Cardiac muscle cell (in vitro differentiated cells and primary cell): ENCODE measurements around the gene WNT10A. TPM values are rescaled to one million over a fixed set of nuclear protein-coding genes. Genes with fewer than 3 reads are reported as not detected.

Experiments
- DNase-seq, 2 donors: peaks; one replicate each; pipeline versions ENCODE4 v3.0.0 to v3.0.0-alpha.2; 2010 to 2017; ENCODE audit warnings: low read depth in 1 of 2, low spot score in 1 of 2
- H3K27ac ChIP-seq: fragments of 200-600 bp; sonication (generic); 2 replicates; pipeline ENCODE4 v1.5.1; 2016
- H3K27me3 ChIP-seq: fragments of 200-600 bp; sonication (generic); 2 replicates; pipeline ENCODE4 v1.6.0; 2016; ENCODE audit warnings: control low read depth
- H3K36me3 ChIP-seq: fragments of 200-600 bp; sonication (generic); 2 replicates; pipeline ENCODE4 v1.5.1; 2016; ENCODE audit warnings: control low read depth
- H3K4me1 ChIP-seq: fragments of 200-600 bp; sonication (generic); 2 replicates; pipeline ENCODE4 v1.8.1; 2017; ENCODE audit warnings: low read depth, mild to moderate bottlenecking, mixed run types
- H3K4me3 ChIP-seq: fragments of 200-600 bp; sonication (generic); 2 replicates; pipeline ENCODE4 v1.5.1; 2016; ENCODE audit warnings: mild to moderate bottlenecking
- H3K9me3 ChIP-seq: fragments of 200-600 bp; sonication (generic); 2 replicates; pipeline ENCODE4 v1.5.1; 2017; ENCODE audit warnings: low read depth, mild to moderate bottlenecking, control low read depth
- CTCF ChIP-seq: IDR thresholded peaks from 2 replicates; pipeline ENCODE4 v1.5.1; 2012; ENCODE audit warnings: low read depth, mild to moderate bottlenecking, low read length
- polyA plus RNA-seq: library from polyadenylated mRNA; unstranded; fragments of >200 nt; fragmentation: Nextera tagmentation; extraction: Ambion mirVana; gene quantifications from 2 replicates; pipeline ENCODE4 v1.2.1, GENCODE V29; 2016
- total RNA-seq: library from RNA; depleted of rRNA; stranded (reverse); fragments of >200 nt; gene quantifications from 2 replicates; pipeline ENCODE4 v1.2.3, GENCODE V29; 2016

WNT10A gene
- total and polyA plus RNA-seq, 2 experiments from 2014 or later, result not detected

DNA sequence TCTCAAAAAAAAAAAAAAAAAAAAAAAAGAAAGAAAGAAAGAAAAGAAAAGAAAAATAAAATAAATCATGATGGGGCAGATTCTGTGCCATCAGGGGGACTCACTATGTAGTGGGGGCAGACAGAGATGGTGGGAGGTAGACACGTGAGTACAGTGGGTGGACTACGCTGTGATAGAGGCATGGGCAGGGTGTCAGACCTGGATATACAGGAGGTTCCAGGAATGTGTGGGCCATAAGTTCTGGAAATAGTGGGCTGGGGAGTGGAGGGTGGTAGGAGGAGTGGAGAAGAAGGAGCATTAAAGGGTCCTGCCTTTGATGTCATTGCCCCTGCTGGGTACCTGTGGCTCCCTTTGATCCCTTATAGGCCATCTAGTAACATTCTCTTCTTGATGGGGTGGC lies 29.9 kb upstream of the WNT10A start:
- no peak for DNase-seq
- no peaks in the 10 kb centered on the region for H3K36me3 ChIP-seq
- H3K4me3 ChIP-seq, result no peak overlapping the region
- no peaks in the 10 kb centered on the region for H3K9me3 ChIP-seq
- no peaks in the 10 kb centered on the region for H3K4me1 ChIP-seq
- H3K27me3 ChIP-seq, result peaks cover 63% of the 10 kb centered on the region
- H3K27ac ChIP-seq, result no peak overlapping the region
- TF ChIP-seq CTCF, result no peak

- no peak for DNase-seq
- Histone ChIP-seq H3K36me3 (no peaks in the 10 kb centered on the region), H3K4me3 (no peak overlapping the region), H3K27ac (no peak overlapping the region), H3K9me3 (no peaks in the 10 kb centered on the region), H3K27me3 (peaks cover 68% of the 10 kb centered on the region), H3K4me1 (no peaks in the 10 kb centered on the region)
- TF ChIP-seq CTCF, result no peak
Measured at GRCh38 chr2:218851286-218851685, 29.4 kb upstream of the WNT10A start.

DNA sequence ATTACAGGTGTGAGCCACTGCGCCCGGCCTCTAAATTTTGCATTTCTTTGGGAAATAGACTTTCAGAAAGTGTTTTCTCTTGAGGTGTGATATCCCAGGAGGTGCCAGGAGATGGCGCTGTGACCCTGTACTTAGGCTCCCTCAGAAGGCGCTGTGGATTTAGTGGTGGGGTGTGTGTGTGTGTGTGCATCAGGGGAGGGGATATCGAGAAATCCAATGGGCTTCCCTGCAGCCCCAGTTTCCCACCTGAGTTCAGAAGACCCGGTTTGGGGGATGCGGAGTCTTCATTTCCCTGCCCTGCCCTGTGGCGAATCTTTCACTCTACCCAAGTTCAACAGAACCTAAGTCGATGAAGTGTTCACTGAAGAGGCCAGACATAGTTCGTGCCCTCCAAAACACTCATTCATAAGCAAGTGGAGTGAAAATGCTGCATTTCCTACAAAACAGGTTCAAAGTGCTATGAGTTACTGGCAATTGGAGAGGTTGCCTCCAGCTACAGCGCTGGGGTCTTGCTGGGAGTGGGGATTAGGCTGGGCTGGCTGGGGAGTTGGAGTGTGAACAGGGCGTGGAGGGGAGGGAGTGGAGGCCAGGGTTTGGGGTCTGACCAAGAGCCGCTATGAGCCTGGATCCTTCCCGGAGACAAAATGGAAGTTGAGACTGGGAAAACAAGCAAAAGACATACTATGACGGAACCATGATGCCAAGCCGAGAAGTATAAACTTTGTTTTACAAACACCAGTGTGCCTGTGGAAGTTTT lies 27.6 kb upstream of the WNT10A start:
- DNase-seq, result peak; percentile 76 to 79
- H3K27me3 ChIP-seq, result peaks cover 86% of the 10 kb centered on the region
- no peaks in the 10 kb centered on the region for H3K4me1 ChIP-seq
- TF ChIP-seq CTCF, result peak; percentile 79
- no peaks in the 10 kb centered on the region for H3K36me3 ChIP-seq
- H3K27ac ChIP-seq, result no peak overlapping the region
- no peak overlapping the region for H3K4me3 ChIP-seq
- no peaks in the 10 kb centered on the region for H3K9me3 ChIP-seq

- no peaks in the 10 kb centered on the region for H3K4me1 ChIP-seq
- DNase-seq, result peak in 1 of 2 donors; percentile 63
- H3K27me3 ChIP-seq, result peaks cover 93% of the 10 kb centered on the region
- no peaks in the 10 kb centered on the region for H3K9me3 ChIP-seq
- no peak overlapping the region for H3K27ac ChIP-seq
- H3K36me3 ChIP-seq, result no peaks in the 10 kb centered on the region
- no peak for TF ChIP-seq CTCF
- no peak overlapping the region for H3K4me3 ChIP-seq
Measured at GRCh38 chr2:218853766-218854165, 26.9 kb upstream of the WNT10A start.

DNA sequence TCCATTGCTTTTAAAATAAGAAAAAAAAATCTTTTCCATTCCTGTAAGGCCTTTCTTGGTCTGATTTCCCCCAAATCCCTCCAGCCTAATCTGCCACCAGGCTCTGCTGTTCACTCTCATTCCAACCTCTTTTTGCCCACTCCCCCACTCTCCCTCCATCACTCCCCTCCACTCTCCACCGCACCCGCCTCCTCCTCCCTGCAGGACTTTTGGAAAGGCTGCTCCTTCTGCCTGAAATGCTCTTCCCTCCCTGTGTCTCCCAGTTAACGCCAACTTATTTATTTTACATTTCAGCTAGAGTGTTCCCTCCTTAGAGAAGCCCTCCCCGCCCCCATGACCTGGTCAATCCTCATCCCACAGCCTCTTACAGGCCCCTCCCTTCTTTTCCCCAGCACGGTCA lies 25.8 kb upstream of the WNT10A start:
- TF ChIP-seq CTCF, result no peak
- Histone ChIP-seq H3K4me3 (no peak overlapping the region), H3K4me1 (no peaks in the 10 kb centered on the region), H3K27ac (no peak overlapping the region), H3K36me3 (no peaks in the 10 kb centered on the region), H3K27me3 (peaks cover 93% of the 10 kb centered on the region), H3K9me3 (no peaks in the 10 kb centered on the region)
- DNase-seq, result no peak
